ENCODE measurements around the gene LRRC75A.
A peak's percentile ranks its signal among the peaks of the same experiment; 100 is the strongest.
"Not testable (repeated sequence)": the region's sequence is repeated elsewhere in the genome, so short reads cannot be mapped to it uniquely, and the experiment has no call there.

Gene LRRC75A

GRCh38 chr17:16491703-16492612 lies at the start of gene LRRC75A:
LRRC75A (minus strand) TSS chr17:16492193; CDS start chr17:16491990, 203 bp downstream.
- Histone ChIP-seq H3K27me3 (ENCODE audit: control insufficient read depth in 1 of 2, insufficient read depth in 2 of 2, low read length in 2 of 2) (no peaks in the 10 kb centered on the region), H3K9me3 (ENCODE audit: control insufficient read depth in 1 of 2, low read length in 2 of 2) (no peaks in the 10 kb centered on the region), H3K4me3 (ENCODE audit: low read depth in 1 of 2, low read length in 2 of 2) (peak within 1 kb of the TSS; percentile 79 to 87), H3K4me1 (ENCODE audit: control insufficient read depth in 1 of 2, insufficient read depth in 2 of 2, low read length in 2 of 2) (peaks cover 31 to 45% of the 10 kb centered on the region in 2 donors), H3K27ac (ENCODE audit: low read depth, low read length) (peak within 1 kb of the TSS; percentile 28), H3K36me3 (ENCODE audit: control insufficient read depth in 1 of 2, insufficient read depth in 2 of 2, low read length in 2 of 2) (peaks cover 0 to 3% of the 10 kb centered on the region in 2 donors), H3K9ac (ENCODE audit: low read depth in 1 of 2, low read length in 2 of 2) (peak within 1 kb of the TSS; percentile 85 to 90)

GRCh38 chr17:16537130-16537458 lies 45.1 kb upstream of the LRRC75A start:
- Histone ChIP-seq H3K9ac (ENCODE audit: low read depth in 1 of 2, low read length in 2 of 2) (no peak overlapping the region), H3K4me1 (ENCODE audit: control insufficient read depth in 1 of 2, insufficient read depth in 2 of 2, low read length in 2 of 2) (no peaks in the 10 kb centered on the region), H3K4me3 (ENCODE audit: low read depth in 1 of 2, low read length in 2 of 2) (no peak overlapping the region), H3K27me3 (ENCODE audit: control insufficient read depth in 1 of 2, insufficient read depth in 2 of 2, low read length in 2 of 2) (no peaks in the 10 kb centered on the region), H3K27ac (ENCODE audit: low read depth, low read length) (no peak overlapping the region), H3K9me3 (ENCODE audit: control insufficient read depth in 1 of 2, low read length in 2 of 2) (no peaks in the 10 kb centered on the region), H3K36me3 (ENCODE audit: control insufficient read depth in 1 of 2, insufficient read depth in 2 of 2, low read length in 2 of 2) (no peaks in the 10 kb centered on the region)

GRCh38 chr17:16534236-16534635 lies 42.2 kb upstream of the LRRC75A start:
- H3K9me3 ChIP-seq (ENCODE audit: control insufficient read depth in 1 of 2, low read length in 2 of 2) = no peaks in the 10 kb centered on the region
- no peak overlapping the region for H3K27ac ChIP-seq (ENCODE audit: low read depth, low read length)
- no peaks in the 10 kb centered on the region for H3K27me3 ChIP-seq (ENCODE audit: control insufficient read depth in 1 of 2, insufficient read depth in 2 of 2, low read length in 2 of 2)
- no peaks in the 10 kb centered on the region for H3K36me3 ChIP-seq (ENCODE audit: control insufficient read depth in 1 of 2, insufficient read depth in 2 of 2, low read length in 2 of 2)
- no peak overlapping the region for H3K4me3 ChIP-seq (ENCODE audit: low read depth in 1 of 2, low read length in 2 of 2)
- no peak overlapping the region for H3K9ac ChIP-seq (ENCODE audit: low read depth in 1 of 2, low read length in 2 of 2)
- no peaks in the 10 kb centered on the region for H3K4me1 ChIP-seq (ENCODE audit: control insufficient read depth in 1 of 2, insufficient read depth in 2 of 2, low read length in 2 of 2)

GRCh38 chr17:16529906-16530305 lies 37.9 kb upstream of the LRRC75A start:
- H3K4me3 ChIP-seq (ENCODE audit: low read depth in 1 of 2, low read length in 2 of 2) = no peak overlapping the region
- no peak overlapping the region for H3K27ac ChIP-seq (ENCODE audit: low read depth, low read length)
- H3K27me3 ChIP-seq (ENCODE audit: control insufficient read depth in 1 of 2, insufficient read depth in 2 of 2, low read length in 2 of 2) = no peaks in the 10 kb centered on the region
- no peaks in the 10 kb centered on the region for H3K9me3 ChIP-seq (ENCODE audit: control insufficient read depth in 1 of 2, low read length in 2 of 2)
- no peaks in the 10 kb centered on the region for H3K36me3 ChIP-seq (ENCODE audit: control insufficient read depth in 1 of 2, insufficient read depth in 2 of 2, low read length in 2 of 2)
- H3K4me1 ChIP-seq (ENCODE audit: control insufficient read depth in 1 of 2, insufficient read depth in 2 of 2, low read length in 2 of 2) = no peaks in the 10 kb centered on the region
- H3K9ac ChIP-seq (ENCODE audit: low read depth in 1 of 2, low read length in 2 of 2) = no peak overlapping the region

- no peaks in the 10 kb centered on the region for H3K36me3 ChIP-seq (ENCODE audit: control insufficient read depth in 1 of 2, insufficient read depth in 2 of 2, low read length in 2 of 2)
These were observed 35.3 kb upstream of the LRRC75A start for GRCh38 chr17:16527298-16527697.

GRCh38 chr17:16525556-16525955 lies 33.6 kb upstream of the LRRC75A start:
- not testable (repeated sequence) for H3K27ac ChIP-seq (ENCODE audit: low read depth, low read length); H3K9me3 ChIP-seq (ENCODE audit: control insufficient read depth in 1 of 2, low read length in 2 of 2); H3K4me1 ChIP-seq (ENCODE audit: control insufficient read depth in 1 of 2, insufficient read depth in 2 of 2, low read length in 2 of 2); H3K9ac ChIP-seq (ENCODE audit: low read depth in 1 of 2, low read length in 2 of 2); H3K27me3 ChIP-seq (ENCODE audit: control insufficient read depth in 1 of 2, insufficient read depth in 2 of 2, low read length in 2 of 2); H3K36me3 ChIP-seq (ENCODE audit: control insufficient read depth in 1 of 2, insufficient read depth in 2 of 2, low read length in 2 of 2); H3K4me3 ChIP-seq (ENCODE audit: low read depth in 1 of 2, low read length in 2 of 2)

More at GRCh38 chr17:16527298-16527697, 35.3 kb upstream of the LRRC75A start:
- H3K27me3 ChIP-seq (ENCODE audit: control insufficient read depth in 1 of 2, insufficient read depth in 2 of 2, low read length in 2 of 2) = no peaks in the 10 kb centered on the region
- H3K4me3 ChIP-seq (ENCODE audit: low read depth in 1 of 2, low read length in 2 of 2) = no peak overlapping the region
- no peaks in the 10 kb centered on the region for H3K4me1 ChIP-seq (ENCODE audit: control insufficient read depth in 1 of 2, insufficient read depth in 2 of 2, low read length in 2 of 2)
- no peak overlapping the region for H3K27ac ChIP-seq (ENCODE audit: low read depth, low read length)
- H3K9ac ChIP-seq (ENCODE audit: low read depth in 1 of 2, low read length in 2 of 2) = no peak overlapping the region
- no peaks in the 10 kb centered on the region for H3K9me3 ChIP-seq (ENCODE audit: control insufficient read depth in 1 of 2, low read length in 2 of 2)

- H3K27me3 ChIP-seq (ENCODE audit: control insufficient read depth in 1 of 2, insufficient read depth in 2 of 2, low read length in 2 of 2) = peaks cover 0 to 3% of the 10 kb centered on the region in 2 donors
- H3K27ac ChIP-seq (ENCODE audit: low read depth, low read length) = no peak overlapping the region
- H3K9ac ChIP-seq (ENCODE audit: low read depth in 1 of 2, low read length in 2 of 2) = peak overlapping the region in 1 of 2 donors; percentile 63
These were observed 29.2 kb upstream of the LRRC75A start for GRCh38 chr17:16521070-16521727.

GRCh38 chr17:16519021-16519420 lies 27.0 kb upstream of the LRRC75A start:
- H3K4me3 ChIP-seq (ENCODE audit: low read depth in 1 of 2, low read length in 2 of 2) = no peak overlapping the region

More at GRCh38 chr17:16521070-16521727, 29.2 kb upstream of the LRRC75A start:
- Histone ChIP-seq H3K36me3 (ENCODE audit: control insufficient read depth in 1 of 2, insufficient read depth in 2 of 2, low read length in 2 of 2) (no peaks in the 10 kb centered on the region), H3K4me1 (ENCODE audit: control insufficient read depth in 1 of 2, insufficient read depth in 2 of 2, low read length in 2 of 2) (peaks cover 14% of the 10 kb centered on the region in 2 donors), H3K9me3 (ENCODE audit: control insufficient read depth in 1 of 2, low read length in 2 of 2) (no peaks in the 10 kb centered on the region), H3K4me3 (ENCODE audit: low read depth in 1 of 2, low read length in 2 of 2) (no peak overlapping the region)

GRCh38 chr17:16517477-16517876 lies 25.5 kb upstream of the LRRC75A start:
- no peak overlapping the region for H3K4me3 ChIP-seq (ENCODE audit: low read depth in 1 of 2, low read length in 2 of 2)
- H3K9ac ChIP-seq (ENCODE audit: low read depth in 1 of 2, low read length in 2 of 2) = no peak overlapping the region
- H3K27me3 ChIP-seq (ENCODE audit: control insufficient read depth in 1 of 2, insufficient read depth in 2 of 2, low read length in 2 of 2) = peaks cover 0 to 5% of the 10 kb centered on the region in 2 donors
- no peaks in the 10 kb centered on the region for H3K9me3 ChIP-seq (ENCODE audit: control insufficient read depth in 1 of 2, low read length in 2 of 2)
- H3K27ac ChIP-seq (ENCODE audit: low read depth, low read length) = no peak overlapping the region
- H3K4me1 ChIP-seq (ENCODE audit: control insufficient read depth in 1 of 2, insufficient read depth in 2 of 2, low read length in 2 of 2) = peaks cover 16 to 19% of the 10 kb centered on the region in 2 donors
- no peaks in the 10 kb centered on the region for H3K36me3 ChIP-seq (ENCODE audit: control insufficient read depth in 1 of 2, insufficient read depth in 2 of 2, low read length in 2 of 2)

More at GRCh38 chr17:16519021-16519420, 27.0 kb upstream of the LRRC75A start:
- Histone ChIP-seq H3K27ac (ENCODE audit: low read depth, low read length) (no peak overlapping the region), H3K9ac (ENCODE audit: low read depth in 1 of 2, low read length in 2 of 2) (no peak overlapping the region), H3K36me3 (ENCODE audit: control insufficient read depth in 1 of 2, insufficient read depth in 2 of 2, low read length in 2 of 2) (no peaks in the 10 kb centered on the region), H3K4me1 (ENCODE audit: control insufficient read depth in 1 of 2, insufficient read depth in 2 of 2, low read length in 2 of 2) (peaks cover 16 to 19% of the 10 kb centered on the region in 2 donors), H3K9me3 (ENCODE audit: control insufficient read depth in 1 of 2, low read length in 2 of 2) (no peaks in the 10 kb centered on the region), H3K27me3 (ENCODE audit: control insufficient read depth in 1 of 2, insufficient read depth in 2 of 2, low read length in 2 of 2) (peaks cover 0 to 5% of the 10 kb centered on the region in 2 donors)

GRCh38 chr17:16516594-16517051 lies 24.6 kb upstream of the LRRC75A start:
- H3K9ac ChIP-seq (ENCODE audit: low read depth in 1 of 2, low read length in 2 of 2) = no peak overlapping the region
- H3K27me3 ChIP-seq (ENCODE audit: control insufficient read depth in 1 of 2, insufficient read depth in 2 of 2, low read length in 2 of 2) = peaks cover 0 to 5% of the 10 kb centered on the region in 2 donors
- no peaks in the 10 kb centered on the region for H3K36me3 ChIP-seq (ENCODE audit: control insufficient read depth in 1 of 2, insufficient read depth in 2 of 2, low read length in 2 of 2)
- no peak overlapping the region for H3K27ac ChIP-seq (ENCODE audit: low read depth, low read length)
- H3K4me3 ChIP-seq (ENCODE audit: low read depth in 1 of 2, low read length in 2 of 2) = no peak overlapping the region
- H3K9me3 ChIP-seq (ENCODE audit: control insufficient read depth in 1 of 2, low read length in 2 of 2) = no peaks in the 10 kb centered on the region
- peaks cover 16 to 23% of the 10 kb centered on the region in 2 donors for H3K4me1 ChIP-seq (ENCODE audit: control insufficient read depth in 1 of 2, insufficient read depth in 2 of 2, low read length in 2 of 2)

Data from duodenal mucosa (tissue), 2 donors.